HepG2 (cell line): Measurements from ENCODE around the gene NGEF. TPM values are rescaled to one million over a fixed set of nuclear protein-coding genes. Genes with fewer than 3 reads are reported as not detected.
A peak's percentile ranks its signal among the peaks of the same experiment; 100 is the strongest.

Experiments
- ARHGAP35 ChIP-seq: sonication (generic); formaldehyde crosslinking; IDR thresholded peaks from 2 replicates; pipeline ENCODE4 v1.9.0; 2022; ENCODE audit warnings: mild to moderate bottlenecking, inconsistent platforms, moderate library complexity, missing genetic modification reagents, borderline replicate concordance
- CCDC6 ChIP-seq: sonication (generic); formaldehyde crosslinking; IDR thresholded peaks from 2 replicates; pipeline ENCODE4 v1.8.1; 2022; ENCODE audit warnings: mild to moderate bottlenecking, missing genetic modification reagents, moderate library complexity
- FOXA3 ChIP-seq: IDR thresholded peaks from 2 replicates; pipeline ENCODE4 v1.6.1; 2016; ENCODE audit warnings: missing genetic modification reagents, missing compliant biosample characterization
- SATB2 ChIP-seq: sonication (generic); formaldehyde crosslinking; IDR thresholded peaks from 2 replicates; pipeline ENCODE4 v1.5.0; 2020; ENCODE audit warnings: missing genetic modification reagents
- SETDB1 ChIP-seq: sonication (generic); formaldehyde crosslinking; IDR thresholded peaks from 2 replicates; pipeline ENCODE4 v1.5.1; 2020; ENCODE audit warnings: missing genetic modification reagents, mild to moderate bottlenecking, borderline replicate concordance
- SMAD3 ChIP-seq: sonication (generic); formaldehyde crosslinking; IDR thresholded peaks from 2 replicates; pipeline ENCODE4 v1.4.0; 2020; ENCODE audit warnings: missing genetic modification reagents
- ZFYVE20 ChIP-seq: sonication (generic); formaldehyde crosslinking; IDR thresholded peaks from 2 replicates; pipeline ENCODE4 v1.8.0; 2023; ENCODE audit warnings: low read depth, mild to moderate bottlenecking, moderate library complexity, missing genetic modification reagents, borderline replicate concordance
- ZNF234 ChIP-seq: sonication (generic); formaldehyde crosslinking; conservative IDR thresholded peaks from 2 replicates; pipeline ENCODE4 v1.5.1; 2020; ENCODE audit warnings: mild to moderate bottlenecking, missing genetic modification reagents
- ZNF30 ChIP-seq: sonication (generic); formaldehyde crosslinking; IDR thresholded peaks from 2 replicates; pipeline ENCODE4 v1.5.0; 2020; ENCODE audit warnings: mild to moderate bottlenecking, missing genetic modification reagents
- ZNF567 ChIP-seq: sonication (generic); formaldehyde crosslinking; IDR thresholded peaks from 2 replicates; pipeline ENCODE4 v1.8.1; 2023; ENCODE audit warnings: mild to moderate bottlenecking, missing genetic modification reagents, borderline replicate concordance
- polyA plus RNA-seq, 8 experiments: library from polyadenylated mRNA; depleted of rRNA in 3 of 8; stranded (reverse) in 7 of 8; unstranded in 1 of 8; fragments of >200 nt; fragmentation: Illumina TruSeq in 4 of 8; extraction: Trizol in 4 of 8; gene quantifications; 2 replicates each; pipeline versions ENCODE4 v1.2.1 to v1.2.3, GENCODE V29; 2011 to 2016; ENCODE audit warnings: low read depth in 4 of 8, missing spikeins in 1 of 8, mixed read lengths in 1 of 8; ENCODE audit not compliant: insufficient read depth in 1 of 8
- total RNA-seq, 5 experiments: library from RNA; depleted of rRNA; stranded (reverse); fragments of >200 nt; fragmentation: Illumina TruSeq; extraction: Trizol; gene quantifications; 2 replicates each; pipeline ENCODE4 v1.2.3, GENCODE V29; 2016; ENCODE audit warnings: low read depth in 1 of 5
- TF ChIP-seq, protein P1 (sequence below): sonication (generic); formaldehyde crosslinking; IDR thresholded peaks from 2 replicates; pipeline ENCODE4 v1.4.0; 2020; ENCODE audit warnings: mild to moderate bottlenecking, missing genetic modification reagents, borderline replicate concordance
- TF ChIP-seq, protein P2 (sequence below): sonication (generic); formaldehyde crosslinking; IDR thresholded peaks from 2 replicates; pipeline ENCODE4 v1.5.1; 2020; ENCODE audit warnings: mild to moderate bottlenecking, missing genetic modification reagents, moderate library complexity
- TF ChIP-seq, protein P3 (sequence below): sonication (generic); formaldehyde crosslinking; IDR thresholded peaks from 2 replicates; pipeline ENCODE4 v1.5.0; 2020; ENCODE audit warnings: mild to moderate bottlenecking, missing genetic modification reagents, borderline replicate concordance
- TF ChIP-seq, protein P4 (sequence below): IDR thresholded peaks from 2 replicates; pipeline ENCODE4 v1.6.1; 2016; ENCODE audit warnings: mild to moderate bottlenecking, missing biosample characterization, missing genetic modification reagents

NGEF gene
- total and polyA plus RNA-seq, 2 of the 13 experiments (the other 11 are each of a cell fraction or from before 2014, with no cell fraction given), result 14.4 to 36.9 TPM

DNA sequence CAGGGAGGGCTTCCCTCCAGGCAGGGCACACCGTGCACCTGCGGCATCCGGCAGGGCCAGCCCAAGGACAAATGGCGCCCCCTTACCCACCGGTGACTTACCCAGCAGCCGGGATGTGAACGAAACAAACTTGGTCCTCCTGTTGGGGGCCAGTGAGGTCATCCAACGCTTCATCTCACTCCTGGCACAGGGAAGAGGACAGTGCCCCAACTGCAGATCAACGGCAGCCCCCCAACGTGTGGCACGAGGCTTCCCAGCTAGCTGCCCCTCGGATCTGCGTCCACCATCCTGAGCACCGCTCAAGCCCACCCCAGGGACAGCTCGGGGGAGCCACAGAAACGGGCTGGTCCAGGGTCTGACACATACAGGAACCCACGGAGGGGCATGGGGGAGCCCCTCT is 131.0 kb downstream of the NGEF start (continued):
- no peak for TF ChIP-seq SETDB1 (CRISPR knock-in tag)
- no peak for TF ChIP-seq SMAD3 (CRISPR knock-in tag)
- no peak for TF ChIP-seq ZNF234 (CRISPR knock-in tag)
- TF ChIP-seq ZNF30 (CRISPR knock-in tag), result no peak
- no peak for TF ChIP-seq ARHGAP35
- TF ChIP-seq, protein P1, sequence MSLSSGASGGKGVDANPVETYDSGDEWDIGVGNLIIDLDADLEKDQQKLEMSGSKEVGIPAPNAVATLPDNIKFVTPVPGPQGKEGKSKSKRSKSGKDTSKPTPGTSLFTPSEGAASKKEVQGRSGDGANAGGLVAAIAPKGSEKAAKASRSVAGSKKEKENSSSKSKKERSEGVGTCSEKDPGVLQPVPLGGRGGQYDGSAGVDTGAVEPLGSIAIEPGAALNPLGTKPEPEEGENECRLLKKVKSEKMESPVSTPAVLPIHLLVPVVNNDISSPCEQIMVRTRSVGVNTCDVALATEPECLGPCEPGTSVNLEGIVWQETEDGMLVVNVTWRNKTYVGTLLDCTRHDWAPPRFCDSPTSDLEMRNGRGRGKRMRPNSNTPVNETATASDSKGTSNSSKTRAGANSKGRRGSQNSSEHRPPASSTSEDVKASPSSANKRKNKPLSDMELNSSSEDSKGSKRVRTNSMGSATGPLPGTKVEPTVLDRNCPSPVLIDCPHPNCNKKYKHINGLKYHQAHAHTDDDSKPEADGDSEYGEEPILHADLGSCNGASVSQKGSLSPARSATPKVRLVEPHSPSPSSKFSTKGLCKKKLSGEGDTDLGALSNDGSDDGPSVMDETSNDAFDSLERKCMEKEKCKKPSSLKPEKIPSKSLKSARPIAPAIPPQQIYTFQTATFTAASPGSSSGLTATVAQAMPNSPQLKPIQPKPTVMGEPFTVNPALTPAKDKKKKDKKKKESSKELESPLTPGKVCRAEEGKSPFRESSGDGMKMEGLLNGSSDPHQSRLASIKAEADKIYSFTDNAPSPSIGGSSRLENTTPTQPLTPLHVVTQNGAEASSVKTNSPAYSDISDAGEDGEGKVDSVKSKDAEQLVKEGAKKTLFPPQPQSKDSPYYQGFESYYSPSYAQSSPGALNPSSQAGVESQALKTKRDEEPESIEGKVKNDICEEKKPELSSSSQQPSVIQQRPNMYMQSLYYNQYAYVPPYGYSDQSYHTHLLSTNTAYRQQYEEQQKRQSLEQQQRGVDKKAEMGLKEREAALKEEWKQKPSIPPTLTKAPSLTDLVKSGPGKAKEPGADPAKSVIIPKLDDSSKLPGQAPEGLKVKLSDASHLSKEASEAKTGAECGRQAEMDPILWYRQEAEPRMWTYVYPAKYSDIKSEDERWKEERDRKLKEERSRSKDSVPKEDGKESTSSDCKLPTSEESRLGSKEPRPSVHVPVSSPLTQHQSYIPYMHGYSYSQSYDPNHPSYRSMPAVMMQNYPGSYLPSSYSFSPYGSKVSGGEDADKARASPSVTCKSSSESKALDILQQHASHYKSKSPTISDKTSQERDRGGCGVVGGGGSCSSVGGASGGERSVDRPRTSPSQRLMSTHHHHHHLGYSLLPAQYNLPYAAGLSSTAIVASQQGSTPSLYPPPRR (CRISPR knock-in tag), result no peak
- TF ChIP-seq, protein P2, sequence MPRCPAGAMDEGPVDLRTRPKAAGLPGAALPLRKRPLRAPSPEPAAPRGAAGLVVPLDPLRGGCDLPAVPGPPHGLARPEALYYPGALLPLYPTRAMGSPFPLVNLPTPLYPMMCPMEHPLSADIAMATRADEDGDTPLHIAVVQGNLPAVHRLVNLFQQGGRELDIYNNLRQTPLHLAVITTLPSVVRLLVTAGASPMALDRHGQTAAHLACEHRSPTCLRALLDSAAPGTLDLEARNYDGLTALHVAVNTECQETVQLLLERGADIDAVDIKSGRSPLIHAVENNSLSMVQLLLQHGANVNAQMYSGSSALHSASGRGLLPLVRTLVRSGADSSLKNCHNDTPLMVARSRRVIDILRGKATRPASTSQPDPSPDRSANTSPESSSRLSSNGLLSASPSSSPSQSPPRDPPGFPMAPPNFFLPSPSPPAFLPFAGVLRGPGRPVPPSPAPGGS, result peak; percentile 39; the same call in 1 of the 2 replicates
- no peak for TF ChIP-seq FOXA3 (CRISPR knock-in tag)
- no peak for TF ChIP-seq SATB2
- TF ChIP-seq ZNF567 (CRISPR knock-in tag), result no peak
- TF ChIP-seq CCDC6 (CRISPR knock-in tag), result no peak
- TF ChIP-seq, protein P3, sequence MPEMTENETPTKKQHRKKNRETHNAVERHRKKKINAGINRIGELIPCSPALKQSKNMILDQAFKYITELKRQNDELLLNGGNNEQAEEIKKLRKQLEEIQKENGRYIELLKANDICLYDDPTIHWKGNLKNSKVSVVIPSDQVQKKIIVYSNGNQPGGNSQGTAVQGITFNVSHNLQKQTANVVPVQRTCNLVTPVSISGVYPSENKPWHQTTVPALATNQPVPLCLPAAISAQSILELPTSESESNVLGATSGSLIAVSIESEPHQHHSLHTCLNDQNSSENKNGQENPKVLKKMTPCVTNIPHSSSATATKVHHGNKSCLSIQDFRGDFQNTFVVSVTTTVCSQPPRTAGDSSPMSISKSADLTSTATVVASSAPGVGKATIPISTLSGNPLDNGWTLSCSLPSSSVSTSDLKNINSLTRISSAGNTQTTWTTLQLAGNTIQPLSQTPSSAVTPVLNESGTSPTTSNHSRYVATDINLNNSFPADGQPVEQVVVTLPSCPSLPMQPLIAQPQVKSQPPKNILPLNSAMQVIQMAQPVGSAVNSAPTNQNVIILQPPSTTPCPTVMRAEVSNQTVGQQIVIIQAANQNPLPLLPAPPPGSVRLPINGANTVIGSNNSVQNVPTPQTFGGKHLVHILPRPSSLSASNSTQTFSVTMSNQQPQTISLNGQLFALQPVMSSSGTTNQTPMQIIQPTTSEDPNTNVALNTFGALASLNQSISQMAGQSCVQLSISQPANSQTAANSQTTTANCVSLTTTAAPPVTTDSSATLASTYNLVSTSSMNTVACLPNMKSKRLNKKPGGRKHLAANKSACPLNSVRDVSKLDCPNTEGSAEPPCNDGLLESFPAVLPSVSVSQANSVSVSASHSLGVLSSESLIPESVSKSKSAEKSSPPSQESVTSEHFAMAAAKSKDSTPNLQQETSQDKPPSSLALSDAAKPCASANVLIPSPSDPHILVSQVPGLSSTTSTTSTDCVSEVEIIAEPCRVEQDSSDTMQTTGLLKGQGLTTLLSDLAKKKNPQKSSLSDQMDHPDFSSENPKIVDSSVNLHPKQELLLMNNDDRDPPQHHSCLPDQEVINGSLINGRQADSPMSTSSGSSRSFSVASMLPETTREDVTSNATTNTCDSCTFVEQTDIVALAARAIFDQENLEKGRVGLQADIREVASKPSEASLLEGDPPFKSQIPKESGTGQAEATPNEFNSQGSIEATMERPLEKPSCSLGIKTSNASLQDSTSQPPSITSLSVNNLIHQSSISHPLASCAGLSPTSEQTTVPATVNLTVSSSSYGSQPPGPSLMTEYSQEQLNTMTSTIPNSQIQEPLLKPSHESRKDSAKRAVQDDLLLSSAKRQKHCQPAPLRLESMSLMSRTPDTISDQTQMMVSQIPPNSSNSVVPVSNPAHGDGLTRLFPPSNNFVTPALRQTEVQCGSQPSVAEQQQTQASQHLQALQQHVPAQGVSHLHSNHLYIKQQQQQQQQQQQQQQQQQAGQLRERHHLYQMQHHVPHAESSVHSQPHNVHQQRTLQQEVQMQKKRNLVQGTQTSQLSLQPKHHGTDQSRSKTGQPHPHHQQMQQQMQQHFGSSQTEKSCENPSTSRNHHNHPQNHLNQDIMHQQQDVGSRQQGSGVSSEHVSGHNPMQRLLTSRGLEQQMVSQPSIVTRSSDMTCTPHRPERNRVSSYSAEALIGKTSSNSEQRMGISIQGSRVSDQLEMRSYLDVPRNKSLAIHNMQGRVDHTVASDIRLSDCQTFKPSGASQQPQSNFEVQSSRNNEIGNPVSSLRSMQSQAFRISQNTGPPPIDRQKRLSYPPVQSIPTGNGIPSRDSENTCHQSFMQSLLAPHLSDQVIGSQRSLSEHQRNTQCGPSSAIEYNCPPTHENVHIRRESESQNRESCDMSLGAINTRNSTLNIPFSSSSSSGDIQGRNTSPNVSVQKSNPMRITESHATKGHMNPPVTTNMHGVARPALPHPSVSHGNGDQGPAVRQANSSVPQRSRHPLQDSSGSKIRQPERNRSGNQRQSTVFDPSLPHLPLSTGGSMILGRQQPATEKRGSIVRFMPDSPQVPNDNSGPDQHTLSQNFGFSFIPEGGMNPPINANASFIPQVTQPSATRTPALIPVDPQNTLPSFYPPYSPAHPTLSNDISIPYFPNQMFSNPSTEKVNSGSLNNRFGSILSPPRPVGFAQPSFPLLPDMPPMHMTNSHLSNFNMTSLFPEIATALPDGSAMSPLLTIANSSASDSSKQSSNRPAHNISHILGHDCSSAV (CRISPR knock-in tag), result no peak
- TF ChIP-seq, protein P4, sequence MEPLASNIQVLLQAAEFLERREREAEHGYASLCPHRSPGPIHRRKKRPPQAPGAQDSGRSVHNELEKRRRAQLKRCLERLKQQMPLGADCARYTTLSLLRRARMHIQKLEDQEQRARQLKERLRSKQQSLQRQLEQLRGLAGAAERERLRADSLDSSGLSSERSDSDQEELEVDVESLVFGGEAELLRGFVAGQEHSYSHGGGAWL (CRISPR knock-in tag), result no peak
- no peak for TF ChIP-seq ZFYVE20 (CRISPR knock-in tag)
